H9 (cell line): ENCODE data around the gene SLC1A6. TPM values are rescaled to one million over a fixed set of nuclear protein-coding genes. Genes with fewer than 3 reads are reported as not detected.
A peak's percentile ranks its signal among the peaks of the same experiment; 100 is the strongest.

Experiments used
- DNase-seq: peaks from one replicate; pipeline ENCODE4 v3.0.0-alpha.2; 2017
- H2AFZ ChIP-seq: one replicate; pipeline ENCODE4 v1.6.1; 2013; ENCODE audit warnings: mild to moderate bottlenecking, low read length, control low read depth, moderate library complexity
- H2AK5ac ChIP-seq: 2 replicates; pipeline ENCODE4 v1.6.1; 2013; ENCODE audit warnings: low read length, control low read depth, mixed read lengths; ENCODE audit not compliant: insufficient read length
- H2BK120ac ChIP-seq: one replicate; pipeline ENCODE4 v1.6.1; 2013; ENCODE audit warnings: low read depth, mild to moderate bottlenecking, low read length, control low read depth, inconsistent platforms; ENCODE audit not compliant: poor library complexity, severe bottlenecking
- H2BK12ac ChIP-seq: 2 replicates; pipeline ENCODE4 v1.6.1; 2013; ENCODE audit warnings: low read length, control low read depth, mixed read lengths, low read depth; ENCODE audit not compliant: insufficient read length
- H2BK15ac ChIP-seq: 2 replicates; pipeline ENCODE4 v1.6.1; 2013; ENCODE audit warnings: low read depth, low read length, control low read depth
- H2BK20ac ChIP-seq: one replicate; pipeline ENCODE4 v1.6.1; 2013; ENCODE audit warnings: low read depth, mild to moderate bottlenecking, low read length, control low read depth, inconsistent platforms; ENCODE audit not compliant: poor library complexity, severe bottlenecking
- H2BK5ac ChIP-seq: 2 replicates; pipeline ENCODE4 v1.6.1; 2013; ENCODE audit warnings: low read length, control low read depth, mixed read lengths; ENCODE audit not compliant: insufficient read length
- H3K14ac ChIP-seq: 2 replicates; pipeline ENCODE4 v1.6.1; 2013; ENCODE audit warnings: low read length, control low read depth; ENCODE audit not compliant: insufficient read depth
- H3K18ac ChIP-seq: 2 replicates; pipeline ENCODE4 v1.6.1; 2013; ENCODE audit warnings: low read depth, mild to moderate bottlenecking, mixed read lengths, low read length, control low read depth; ENCODE audit not compliant: insufficient read length
- H3K23ac ChIP-seq: 2 replicates; pipeline ENCODE4 v1.6.1; 2013; ENCODE audit warnings: low read length, control low read depth, mixed read lengths, low read depth; ENCODE audit not compliant: insufficient read length
- H3K23me2 ChIP-seq: 2 replicates; pipeline ENCODE4 v1.6.1; 2013; ENCODE audit warnings: low read depth, mild to moderate bottlenecking, mixed read lengths, low read length, control low read depth; ENCODE audit not compliant: insufficient read length, poor library complexity, severe bottlenecking
- H3K27ac ChIP-seq: 2 replicates; pipeline ENCODE4 v1.5.1; 2013; ENCODE audit warnings: low read length, control low read depth, mixed read lengths, low read depth; ENCODE audit not compliant: insufficient read length
- H3K27me3 ChIP-seq: 2 replicates; pipeline ENCODE4 v1.6.1; 2013; ENCODE audit warnings: low read length, control low read depth, inconsistent platforms; ENCODE audit not compliant: insufficient read depth
- H3K4ac ChIP-seq: 2 replicates; pipeline ENCODE4 v1.6.1; 2013; ENCODE audit warnings: low read depth, mild to moderate bottlenecking, control low read depth, inconsistent platforms, low read length, moderate library complexity
- H3K4me1 ChIP-seq: 2 replicates; pipeline ENCODE4 v1.6.1; 2013; ENCODE audit warnings: low read length, control low read depth, inconsistent platforms; ENCODE audit not compliant: insufficient read depth
- H3K4me2 ChIP-seq: 2 replicates; pipeline ENCODE4 v1.6.1; 2013; ENCODE audit warnings: low read length, control low read depth, mixed read lengths; ENCODE audit not compliant: insufficient read length, insufficient read depth
- H3K56ac ChIP-seq: 2 replicates; pipeline ENCODE4 v1.6.1; 2013; ENCODE audit warnings: low read depth, mild to moderate bottlenecking, mixed read lengths, low read length, control low read depth; ENCODE audit not compliant: insufficient read length
- H3K79me1 ChIP-seq: 2 replicates; pipeline ENCODE4 v1.6.1; 2013; ENCODE audit warnings: low read depth, mild to moderate bottlenecking, moderate library complexity, low read length, control low read depth, inconsistent platforms; ENCODE audit not compliant: insufficient read depth, poor library complexity, severe bottlenecking
- H3K79me2 ChIP-seq: 2 replicates; pipeline ENCODE4 v1.6.1; 2013; ENCODE audit warnings: low read length, control low read depth, inconsistent platforms; ENCODE audit not compliant: insufficient read depth
- H3K9ac ChIP-seq: 2 replicates; pipeline ENCODE4 v1.6.1; 2013; ENCODE audit warnings: low read length, control low read depth, mixed read lengths; ENCODE audit not compliant: insufficient read length; ENCODE audit errors: extremely low read depth
- H3K9me3 ChIP-seq: one replicate; pipeline ENCODE4 v1.6.1; 2013; ENCODE audit warnings: low read depth, low read length, inconsistent platforms; ENCODE audit not compliant: control insufficient read depth
- H3T11ph ChIP-seq: one replicate; pipeline ENCODE4 v1.6.1; 2013; ENCODE audit warnings: mild to moderate bottlenecking, low read length, control low read depth, inconsistent platforms
- H4K20me1 ChIP-seq: one replicate; pipeline ENCODE4 v1.6.1; 2013; ENCODE audit not compliant: control insufficient read depth, insufficient read length, insufficient read depth
- H4K5ac ChIP-seq: 2 replicates; pipeline ENCODE4 v1.6.1; 2013; ENCODE audit warnings: low read depth, mild to moderate bottlenecking, mixed read lengths, low read length, control low read depth; ENCODE audit not compliant: insufficient read length
- H4K8ac ChIP-seq: replicated peaks from 2 replicates; pipeline ENCODE4 v1.6.1; 2013; ENCODE audit warnings: low read length, control low read depth, mixed read lengths, low read depth; ENCODE audit not compliant: insufficient read length
- H4K91ac ChIP-seq: 2 replicates; pipeline ENCODE4 v1.6.1; 2013; ENCODE audit warnings: low read depth, mild to moderate bottlenecking, moderate library complexity, mixed read lengths, low read length, control low read depth; ENCODE audit not compliant: insufficient read length
- H3K27ac Mint-ChIP-seq, 3 experiments: 2 replicates in 2 of 3; 3 replicates in 1 of 3; pipeline ENCODE4 v1.8.0; 2020 to 2021; ENCODE audit warnings: mixed read lengths in 3 of 3, mild to moderate bottlenecking in 1 of 3, moderate library complexity in 1 of 3
- H3K27me3 Mint-ChIP-seq: 2 replicates; pipeline ENCODE4 v1.8.0; 2021; ENCODE audit warnings: low read depth, mild to moderate bottlenecking, moderate library complexity, mixed read lengths
- H3K36me3 Mint-ChIP-seq, 3 experiments: 2 replicates in 2 of 3; 3 replicates in 1 of 3; pipeline ENCODE4 v1.8.0; 2020 to 2021; ENCODE audit warnings: low read depth in 3 of 3, mixed read lengths in 3 of 3; ENCODE audit not compliant: insufficient read depth in 1 of 3
- H3K4me1 Mint-ChIP-seq, 2 experiments: 2 replicates each; pipeline ENCODE4 v1.8.0; 2020; ENCODE audit warnings: mixed read lengths in 2 of 2
- H3K4me3 Mint-ChIP-seq, 2 experiments: 2 replicates in 1 of 2; 3 replicates in 1 of 2; pipeline ENCODE4 v1.8.0; 2020 to 2021; ENCODE audit warnings: mild to moderate bottlenecking in 2 of 2, mixed read lengths in 2 of 2, moderate library complexity in 1 of 2
- H3K9me3 Mint-ChIP-seq, 2 experiments: 2 replicates in 1 of 2; 3 replicates in 1 of 2; pipeline ENCODE4 v1.8.0; 2020; ENCODE audit warnings: mild to moderate bottlenecking in 2 of 2, mixed read lengths in 2 of 2, moderate library complexity in 1 of 2
- CTCF ChIP-seq: fragments of 200-600 bp; sonication (generic); conservative IDR thresholded peaks from 3 replicates; pipeline ENCODE4 v1.8.0; 2021; ENCODE audit warnings: antibody characterized with exemption, mild to moderate bottlenecking
- WGBS: extraction: QIAGEN DNeasy Blood & Tissue Kit; methylation state at CpG from one replicate; pipeline ENCODE4 v1.1.7; 2013; ENCODE audit warnings: missing lambda C conversion rate, low lambda C conversion rate, mixed read lengths; ENCODE audit not compliant: insufficient read length; ENCODE audit errors: extremely low coverage; 5-methylcytosine and 5-hydroxymethylcytosine counted together
- total RNA-seq: library from RNA; stranded (reverse); gene quantifications from 2 replicates; pipeline ENCODE4 v1.2.1, GENCODE V29; 2021

SLC1A6 gene
- total RNA-seq, 1 experiment from 2014 or later: 8.3 TPM

GRCh38 chr19:15022752-15023151, 43.1 kb upstream of the SLC1A6 start:
- Mint-ChIP-seq H3K27ac (no peak overlapping the region; a peak in 1 of 7 replicates), H3K36me3 (peaks cover 0 to 10% (median 0%) of the 10 kb centered on the region in 3 experiments; a peak in 2 of 7 replicates), H3K27me3 (peaks cover 14% of the 10 kb centered on the region), H3K4me3 (no peak overlapping the region), H3K4me1 (no peaks in the 10 kb centered on the region), H3K9me3 (peaks cover 0 to 75% of the 10 kb centered on the region in 2 experiments; a peak in 2 of 5 replicates)
- peak; percentile 34 for DNase-seq
- H3K79me1 ChIP-seq: no peaks in the 10 kb centered on the region
- no peaks in the 10 kb centered on the region for H3K79me2 ChIP-seq
- no peak for TF ChIP-seq CTCF
- no peaks in the 10 kb centered on the region for H3K23me2 ChIP-seq
- H3K4ac ChIP-seq: no peak overlapping the region
- no peak overlapping the region for H2BK15ac ChIP-seq
- H3K27ac ChIP-seq: no peak overlapping the region
- H4K5ac ChIP-seq: no peak overlapping the region
- no peak overlapping the region for H2BK120ac ChIP-seq
- no CpG with 5 or more reads among the region's 31 CpGs for WGBS
- no peak overlapping the region for H3K4me2 ChIP-seq
- no peak overlapping the region for H4K8ac ChIP-seq
- no peak overlapping the region for H2BK12ac ChIP-seq
- no peaks in the 10 kb centered on the region for H3K9me3 ChIP-seq
- no peak overlapping the region for H3K56ac ChIP-seq
- no peaks in the 10 kb centered on the region for H3K4me1 ChIP-seq
- no peak overlapping the region for H2BK5ac ChIP-seq
- no peak overlapping the region for H3K23ac ChIP-seq
- H2AFZ ChIP-seq: no peak overlapping the region
- H3K14ac ChIP-seq: no peak overlapping the region; the same call in 1 of the 2 replicates
- H3K18ac ChIP-seq: no peak overlapping the region
- no peak overlapping the region for H4K91ac ChIP-seq
- no peak overlapping the region for H2BK20ac ChIP-seq
- H3T11ph ChIP-seq: no peak overlapping the region
- no peak overlapping the region for H3K9ac ChIP-seq
- no peak overlapping the region for H2AK5ac ChIP-seq
- H4K20me1 ChIP-seq: no peaks in the 10 kb centered on the region
- H3K27me3 ChIP-seq: no peaks in the 10 kb centered on the region
